NB4 (cell line): ENCODE results near the gene TMEM72.

Experiments
- CTCF ChIP-seq: IDR thresholded peaks from one replicate; pipeline ENCODE4 v1.5.1; 2012; ENCODE audit warnings: low read depth, low read length
- MAX ChIP-seq: IDR thresholded peaks from 2 replicates; pipeline ENCODE4 v1.6.1; 2011; ENCODE audit warnings: low read depth, low read length
- MYC ChIP-seq: IDR thresholded peaks from 2 replicates; pipeline ENCODE4 v1.6.1; 2011; ENCODE audit warnings: low read depth, low read length
- POLR2A ChIP-seq: IDR thresholded peaks from 2 replicates; pipeline ENCODE4 v1.6.1; 2011; ENCODE audit warnings: mild to moderate bottlenecking; ENCODE audit not compliant: insufficient read length; ENCODE audit errors: extremely low read depth

- TF ChIP-seq CTCF (no peak), POLR2A (no peak), MAX (no peak), MYC (no peak)
Measured at GRCh38 chr10:44955413-44956070, 44.4 kb downstream of the TMEM72 start.
